ENCODE data around the gene ACIN1.
A peak's percentile ranks its signal among the peaks of the same experiment; 100 is the strongest.

The ACIN1 gene

DNA sequence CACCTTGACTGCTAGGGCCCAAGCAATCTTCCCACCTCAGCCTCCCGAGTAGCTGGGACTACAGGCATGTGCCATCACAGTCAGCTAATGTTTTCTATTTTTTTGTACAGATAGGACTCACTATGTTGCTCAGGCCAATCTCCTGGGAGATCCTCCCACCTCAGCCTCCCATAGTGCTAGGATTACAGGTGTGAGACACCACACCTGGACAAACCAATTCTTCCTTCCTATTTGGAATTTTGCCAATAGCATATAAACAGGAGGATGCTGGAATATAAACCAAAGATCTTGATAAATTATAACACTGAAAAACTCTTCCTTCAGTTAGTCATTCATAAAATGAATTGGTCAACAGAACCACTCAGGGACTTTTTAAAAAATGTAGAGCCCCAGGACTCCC is 8.4 kb downstream of the ACIN1 start:
- CTCF ChIA-PET = interaction anchor here (0.9 to 17.4 kb wide), 5 partner anchors 8 to 100 kb away, joined by 3 to 452 read pairs (median 9); partner anchors contain the start of genes ACIN1 and CDH24
- DNase-seq (ENCODE audit: low read depth, low spot score) = no peak
- POLR2A ChIA-PET = interaction anchor here (1.5 kb wide), 1 partner anchor 8 kb away, joined by 5 read pairs; the partner anchor contains the start of genes ACIN1 and C14orf119
- TF ChIP-seq, protein P1, sequence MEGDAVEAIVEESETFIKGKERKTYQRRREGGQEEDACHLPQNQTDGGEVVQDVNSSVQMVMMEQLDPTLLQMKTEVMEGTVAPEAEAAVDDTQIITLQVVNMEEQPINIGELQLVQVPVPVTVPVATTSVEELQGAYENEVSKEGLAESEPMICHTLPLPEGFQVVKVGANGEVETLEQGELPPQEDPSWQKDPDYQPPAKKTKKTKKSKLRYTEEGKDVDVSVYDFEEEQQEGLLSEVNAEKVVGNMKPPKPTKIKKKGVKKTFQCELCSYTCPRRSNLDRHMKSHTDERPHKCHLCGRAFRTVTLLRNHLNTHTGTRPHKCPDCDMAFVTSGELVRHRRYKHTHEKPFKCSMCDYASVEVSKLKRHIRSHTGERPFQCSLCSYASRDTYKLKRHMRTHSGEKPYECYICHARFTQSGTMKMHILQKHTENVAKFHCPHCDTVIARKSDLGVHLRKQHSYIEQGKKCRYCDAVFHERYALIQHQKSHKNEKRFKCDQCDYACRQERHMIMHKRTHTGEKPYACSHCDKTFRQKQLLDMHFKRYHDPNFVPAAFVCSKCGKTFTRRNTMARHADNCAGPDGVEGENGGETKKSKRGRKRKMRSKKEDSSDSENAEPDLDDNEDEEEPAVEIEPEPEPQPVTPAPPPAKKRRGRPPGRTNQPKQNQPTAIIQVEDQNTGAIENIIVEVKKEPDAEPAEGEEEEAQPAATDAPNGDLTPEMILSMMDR (IDR thresholded peaks at IDR 0.05; ENCODE audit: insufficient read depth, low read length, missing control alignments) = no peak
- no peak overlapping the region for H3K4me3 ChIP-seq (ENCODE audit: low read depth, low read length)

- TF ChIP-seq, protein P1 (IDR thresholded peaks at IDR 0.05; ENCODE audit: insufficient read depth, low read length, missing control alignments) = no peak
- ChIA-PET POLR2A (interaction anchor here (1.5 kb wide), 1 partner anchor 9 kb away, joined by 5 read pairs; the partner anchor contains the start of genes ACIN1 and C14orf119), CTCF (interaction anchor here (0.6 to 17.4 kb wide), 7 partner anchors 7 to 99 kb away, joined by 3 to 452 read pairs (median 9); partner anchors contain the start of genes ACIN1, C14orf119 and CDH24)
- no peak overlapping the region for H3K4me3 ChIP-seq (ENCODE audit: low read depth, low read length)
- DNase-seq (ENCODE audit: low read depth, low spot score) = no peak
These were observed 9.5 kb downstream of the ACIN1 start for GRCh38 chr14:23085458-23085857.

GRCh38 chr14:23080474-23080873 is 14.5 kb downstream of the ACIN1 start:
- POLR2A ChIA-PET = interaction anchor here (1.1 to 2.4 kb wide), 4 partner anchors 9 to 14 kb away, joined by 4 to 20 read pairs (median 7); partner anchors contain the start of genes ACIN1 and C14orf119
- CTCF ChIA-PET = interaction anchor here (1.0 to 17.4 kb wide), 10 partner anchors 7 to 220 kb away, joined by 3 to 452 read pairs (median 43); partner anchors contain the start of genes ACIN1, AJUBA, C14orf119 and CDH24
- TF ChIP-seq, protein P1 (IDR thresholded peaks at IDR 0.05; ENCODE audit: insufficient read depth, low read length, missing control alignments) = no peak
- no peak overlapping the region for H3K4me3 ChIP-seq (ENCODE audit: low read depth, low read length)
- no peak for DNase-seq (ENCODE audit: low read depth, low spot score)

DNA sequence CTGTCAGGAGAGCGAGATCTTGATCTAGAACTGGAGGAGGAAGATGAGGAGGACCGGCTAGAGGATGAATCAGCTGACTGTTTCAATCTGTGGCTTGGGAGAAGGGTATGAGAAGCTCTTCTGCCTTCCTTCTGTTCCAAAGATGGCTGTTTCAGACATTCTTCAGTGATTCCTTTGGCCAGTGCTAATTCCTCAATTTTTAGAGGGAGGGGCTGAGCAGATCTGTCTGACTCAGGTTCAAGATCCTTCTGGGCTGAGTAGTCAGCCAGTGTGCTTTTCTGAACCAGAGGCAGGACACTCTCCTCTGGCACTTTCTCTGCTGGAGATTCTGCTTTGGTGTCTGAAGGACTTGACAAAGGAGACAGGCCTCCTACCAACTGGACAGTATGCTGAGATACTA is 15.2 kb downstream of the ACIN1 start:
- POLR2A ChIA-PET = interaction anchor here (0.5 to 2.4 kb wide), 8 partner anchors 8 to 97 kb away, joined by 3 to 20 read pairs (median 6); partner anchors contain the start of genes ACIN1, AJUBA and C14orf119
- CTCF ChIA-PET = interaction anchor here (0.7 to 17.4 kb wide), 9 partner anchors 9 to 268 kb away, joined by 3 to 452 read pairs (median 70); partner anchors contain the start of genes ACIN1, AJUBA, C14orf119 and CDH24
- DNase-seq (ENCODE audit: low read depth, low spot score) = no peak
- TF ChIP-seq, protein P1 (IDR thresholded peaks at IDR 0.05; ENCODE audit: insufficient read depth, low read length, missing control alignments) = no peak
- H3K4me3 ChIP-seq (ENCODE audit: low read depth, low read length) = no peak overlapping the region

- TF ChIP-seq, protein P1 (IDR thresholded peaks at IDR 0.05; ENCODE audit: insufficient read depth, low read length, missing control alignments) = peak; percentile 10
- DNase-seq (ENCODE audit: low read depth, low spot score) = peak; percentile 87
- H3K4me3 ChIP-seq (ENCODE audit: low read depth, low read length) = no peak overlapping the region
- CTCF ChIA-PET = interaction anchor here (1.7 to 17.4 kb wide), 13 partner anchors 11 to 107 kb away, joined by 4 to 452 read pairs (median 25); partner anchors contain the start of genes ACIN1, AJUBA, C14orf119 and CDH24
- POLR2A ChIA-PET = interaction anchor here (1.0 to 2.4 kb wide), 5 partner anchors 10 to 17 kb away, joined by 3 to 20 read pairs (median 6); partner anchors contain the start of genes ACIN1 and C14orf119
These were observed 16.2 kb downstream of the ACIN1 start for GRCh38 chr14:23078692-23079116.

DNA sequence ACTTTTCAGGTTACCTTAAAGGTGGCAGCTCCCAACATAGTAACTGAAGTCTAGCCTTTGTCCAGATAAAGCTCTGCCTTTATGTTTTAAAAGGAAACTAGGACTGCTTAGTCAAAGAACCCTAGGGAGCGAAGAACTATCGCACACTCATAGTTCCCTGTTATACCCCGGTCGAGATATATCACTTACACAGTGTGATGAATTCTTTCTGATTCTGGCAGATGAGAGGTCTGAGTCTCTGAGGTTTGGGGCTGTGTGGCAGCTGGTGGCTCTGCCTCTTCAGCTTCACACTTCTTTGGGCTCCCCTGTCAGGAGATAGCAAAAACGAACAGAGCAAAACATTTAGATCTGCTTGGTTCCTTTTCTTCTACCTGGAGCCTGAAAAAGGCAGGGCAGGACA is 17.0 kb downstream of the ACIN1 start:
- DNase-seq (ENCODE audit: low read depth, low spot score) = no peak
- TF ChIP-seq, protein P1 (IDR thresholded peaks at IDR 0.05; ENCODE audit: insufficient read depth, low read length, missing control alignments) = no peak
- CTCF ChIA-PET = interaction anchor here (1.1 to 17.4 kb wide), 23 partner anchors 11 to 546 kb away, joined by 3 to 452 read pairs (median 12); partner anchors contain the start of genes ACIN1, AJUBA, C14orf119 and CDH24
- no peak overlapping the region for H3K4me3 ChIP-seq (ENCODE audit: low read depth, low read length)
- POLR2A ChIA-PET = interaction anchor here (0.7 to 2.4 kb wide), 5 partner anchors 9 to 101 kb away, joined by 3 to 20 read pairs (median 6); partner anchors contain the start of genes ACIN1 and C14orf119
